ENCODE measurements around the gene RHBDF1.

GRCh38 chr16:60166-60565 lies 12.3 kb downstream of the RHBDF1 start:
- TF ChIP-seq, protein P1, sequence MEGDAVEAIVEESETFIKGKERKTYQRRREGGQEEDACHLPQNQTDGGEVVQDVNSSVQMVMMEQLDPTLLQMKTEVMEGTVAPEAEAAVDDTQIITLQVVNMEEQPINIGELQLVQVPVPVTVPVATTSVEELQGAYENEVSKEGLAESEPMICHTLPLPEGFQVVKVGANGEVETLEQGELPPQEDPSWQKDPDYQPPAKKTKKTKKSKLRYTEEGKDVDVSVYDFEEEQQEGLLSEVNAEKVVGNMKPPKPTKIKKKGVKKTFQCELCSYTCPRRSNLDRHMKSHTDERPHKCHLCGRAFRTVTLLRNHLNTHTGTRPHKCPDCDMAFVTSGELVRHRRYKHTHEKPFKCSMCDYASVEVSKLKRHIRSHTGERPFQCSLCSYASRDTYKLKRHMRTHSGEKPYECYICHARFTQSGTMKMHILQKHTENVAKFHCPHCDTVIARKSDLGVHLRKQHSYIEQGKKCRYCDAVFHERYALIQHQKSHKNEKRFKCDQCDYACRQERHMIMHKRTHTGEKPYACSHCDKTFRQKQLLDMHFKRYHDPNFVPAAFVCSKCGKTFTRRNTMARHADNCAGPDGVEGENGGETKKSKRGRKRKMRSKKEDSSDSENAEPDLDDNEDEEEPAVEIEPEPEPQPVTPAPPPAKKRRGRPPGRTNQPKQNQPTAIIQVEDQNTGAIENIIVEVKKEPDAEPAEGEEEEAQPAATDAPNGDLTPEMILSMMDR (IDR thresholded peaks at IDR 0.05 in 8 of 11, conservative IDR thresholded peaks at IDR 0.05 in 3 of 11), result no peak
- TF ChIP-seq POLR2A (IDR thresholded peaks at IDR 0.05), result no peak
